IPS DF 6.9 (cell line): Measurements from ENCODE around the gene TENM4.

Source experiments
- DNase-seq: peaks from one replicate; pipeline ENCODE4 v3.0.0-alpha.2; 2013; ENCODE audit warnings: low read depth, low spot score
- H3K27ac ChIP-seq: one replicate; pipeline ENCODE4 v1.5.1; 2013; ENCODE audit warnings: low read length, control low read depth
- H3K27me3 ChIP-seq: 2 replicates; pipeline ENCODE4 v1.6.1; 2013; ENCODE audit warnings: mild to moderate bottlenecking, low read length; ENCODE audit not compliant: control insufficient read depth, insufficient read depth
- H3K36me3 ChIP-seq: 2 replicates; pipeline ENCODE4 v1.6.1; 2013; ENCODE audit warnings: low read length; ENCODE audit not compliant: control insufficient read depth, insufficient read depth
- H3K4me1 ChIP-seq: 2 replicates; pipeline ENCODE4 v1.6.1; 2013; ENCODE audit warnings: low read length; ENCODE audit not compliant: control insufficient read depth, insufficient read depth
- H3K4me3 ChIP-seq: 2 replicates; pipeline ENCODE4 v1.5.1; 2013; ENCODE audit warnings: mild to moderate bottlenecking, low read length
- H3K9me3 ChIP-seq: 2 replicates; pipeline ENCODE4 v1.6.1; 2013; ENCODE audit warnings: low read length, inconsistent platforms; ENCODE audit not compliant: control insufficient read depth, insufficient read depth
- WGBS: extraction: QIAGEN DNeasy Blood & Tissue Kit; methylation state at CpG from one replicate; pipeline ENCODE4 v1.1.7; 2013; ENCODE audit warnings: mixed read lengths, missing lambda C conversion rate; ENCODE audit not compliant: insufficient read length, insufficient coverage; 5-methylcytosine and 5-hydroxymethylcytosine counted together

The TENM4 gene

DNA sequence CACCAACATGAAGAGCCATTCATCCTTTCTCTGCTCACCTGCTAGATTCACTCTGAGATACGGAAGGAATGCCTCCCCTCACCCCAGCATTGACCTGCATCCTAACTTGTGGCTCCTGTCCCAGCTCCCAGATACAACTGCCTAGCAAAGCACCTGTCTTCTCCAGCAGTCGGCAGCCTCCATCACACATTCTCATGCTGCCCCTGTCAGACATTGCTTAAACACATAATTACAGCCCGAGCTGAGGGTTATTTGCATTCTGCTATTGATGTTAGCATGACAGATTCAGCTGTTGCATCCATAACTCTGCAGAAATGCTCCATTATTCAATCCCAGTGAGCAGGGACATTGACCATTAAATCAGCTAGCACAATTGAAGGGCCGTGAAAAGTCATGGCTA is 681.8 kb downstream of the TENM4 start:
- DNase-seq: no peak
- WGBS: no CpG with 5 or more reads among the region's 4 CpGs
- H3K9me3 ChIP-seq: no peaks in the 10 kb centered on the region

DNA sequence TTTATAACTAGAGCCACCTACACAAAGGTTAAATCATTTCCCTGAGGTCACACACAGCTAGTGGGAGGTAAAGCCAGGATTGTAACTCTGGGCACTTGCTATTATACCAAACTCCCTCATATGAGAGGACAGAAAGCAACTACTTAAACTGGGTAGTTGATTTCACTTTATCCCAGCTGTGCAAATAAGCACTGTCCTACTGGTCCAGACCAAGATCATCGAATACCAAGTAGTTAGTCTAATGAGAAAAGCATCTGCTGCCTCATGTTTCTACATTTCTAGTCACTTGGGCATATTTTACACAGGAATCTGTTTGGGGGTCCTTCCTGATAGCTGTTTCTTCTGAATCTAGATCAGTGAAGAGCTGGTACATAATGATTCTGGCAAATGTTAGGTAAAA is 687.5 kb downstream of the TENM4 start:
- Histone ChIP-seq H3K4me3 (no peak overlapping the region), H3K27ac (no peak overlapping the region), H3K9me3 (no peaks in the 10 kb centered on the region), H3K36me3 (no peaks in the 10 kb centered on the region), H3K4me1 (no peaks in the 10 kb centered on the region), H3K27me3 (no peaks in the 10 kb centered on the region)
- DNase-seq: no peak
- WGBS: no CpG with 5 or more reads among the region's 1 CpG

More for the DNA sequence above, 681.8 kb downstream of the TENM4 start:
- Histone ChIP-seq H3K27me3 (no peaks in the 10 kb centered on the region), H3K27ac (no peak overlapping the region), H3K36me3 (no peaks in the 10 kb centered on the region), H3K4me3 (no peak overlapping the region), H3K4me1 (no peaks in the 10 kb centered on the region)

DNA sequence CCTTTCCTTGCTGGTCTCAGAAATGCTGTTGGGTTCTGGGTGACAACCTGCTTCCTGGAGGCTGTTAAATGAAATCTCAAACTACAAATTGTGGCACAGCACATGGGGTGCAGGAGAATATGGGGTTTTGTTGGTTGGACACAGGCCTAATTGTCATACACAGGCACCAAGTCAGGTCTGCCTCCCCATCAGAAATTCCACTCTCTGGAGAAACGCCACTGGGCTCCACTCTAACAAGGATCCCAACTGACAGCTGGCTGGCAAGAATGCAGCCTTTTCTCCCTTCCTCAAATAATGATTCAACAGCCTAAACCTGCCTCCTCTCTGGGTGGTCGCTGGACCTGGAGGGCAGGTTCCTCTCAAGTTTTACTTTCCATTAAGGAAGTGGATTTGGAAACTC is 688.3 kb downstream of the TENM4 start:
- Histone ChIP-seq H3K36me3 (no peaks in the 10 kb centered on the region), H3K4me3 (no peak overlapping the region), H3K9me3 (no peaks in the 10 kb centered on the region), H3K27me3 (no peaks in the 10 kb centered on the region), H3K4me1 (no peaks in the 10 kb centered on the region), H3K27ac (no peak overlapping the region)
- no peak for DNase-seq
- no CpG with 5 or more reads among the region's 2 CpGs for WGBS

DNA sequence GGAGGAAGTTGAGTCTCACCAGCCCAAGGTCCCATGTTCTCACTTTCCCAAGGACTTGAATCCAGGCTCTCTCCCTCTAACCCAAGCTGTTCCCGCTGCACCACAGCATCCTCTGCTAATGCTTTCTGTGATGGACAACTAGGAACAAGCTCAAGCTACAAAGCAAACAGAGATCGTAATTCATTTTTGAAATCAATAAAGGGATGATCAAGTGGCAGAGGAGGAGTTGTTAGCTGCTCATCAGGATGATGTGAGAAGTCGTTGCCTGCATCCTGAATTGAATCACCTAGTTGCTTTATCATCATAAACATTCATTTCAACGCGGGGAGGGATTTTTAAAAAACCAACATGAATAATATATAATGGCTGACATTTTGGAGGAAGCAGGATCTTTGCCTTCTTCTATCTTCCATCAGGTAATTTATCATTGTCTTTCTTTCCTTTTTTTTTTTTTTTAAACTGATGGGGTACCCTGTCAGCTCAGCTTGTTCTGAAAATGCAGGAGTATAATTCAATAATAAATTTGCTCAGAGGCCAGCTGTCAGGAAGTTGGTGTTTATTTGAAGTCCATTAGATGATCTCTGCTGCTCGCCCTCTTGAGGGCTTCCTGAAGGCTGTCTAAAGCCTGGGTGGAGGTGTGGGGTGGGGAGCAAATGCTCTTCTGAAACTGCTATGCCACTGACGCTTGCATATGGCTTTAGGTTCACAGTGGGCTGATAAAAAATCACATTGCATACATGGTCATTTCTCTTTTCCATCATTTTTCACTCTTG is 691.7 kb downstream of the TENM4 start:
- H3K4me3 ChIP-seq: no peak overlapping the region
- no peaks in the 10 kb centered on the region for H3K4me1 ChIP-seq
- DNase-seq: no peak
- no peak overlapping the region for H3K27ac ChIP-seq
- WGBS: no CpG with 5 or more reads among the region's 7 CpGs
- no peaks in the 10 kb centered on the region for H3K36me3 ChIP-seq
- H3K9me3 ChIP-seq: no peaks in the 10 kb centered on the region
- H3K27me3 ChIP-seq: no peaks in the 10 kb centered on the region

DNA sequence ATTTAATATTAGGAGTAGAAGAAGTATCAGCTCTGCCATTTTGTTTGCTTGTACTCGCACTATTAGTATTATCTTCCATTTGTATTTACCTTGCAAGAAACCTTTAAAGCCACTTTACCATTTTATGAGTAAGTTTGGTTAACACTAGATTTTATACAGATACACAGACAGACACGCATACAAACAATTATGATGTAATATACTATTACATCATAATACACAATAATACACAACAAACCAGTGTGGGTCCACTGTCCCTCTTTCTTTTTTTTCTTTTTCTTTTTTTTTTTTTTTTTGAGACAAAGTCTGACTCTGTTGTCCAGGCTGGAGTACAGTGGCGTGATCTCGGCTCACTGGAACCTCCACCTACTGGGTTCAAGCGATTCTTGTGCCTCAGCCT is 695.9 kb downstream of the TENM4 start:
- Histone ChIP-seq H3K36me3 (no peaks in the 10 kb centered on the region), H3K27me3 (no peaks in the 10 kb centered on the region), H3K4me1 (no peaks in the 10 kb centered on the region), H3K27ac (no peak overlapping the region), H3K9me3 (no peaks in the 10 kb centered on the region), H3K4me3 (no peak overlapping the region)
- no peak for DNase-seq
- WGBS: no CpG with 5 or more reads among the region's 5 CpGs

DNA sequence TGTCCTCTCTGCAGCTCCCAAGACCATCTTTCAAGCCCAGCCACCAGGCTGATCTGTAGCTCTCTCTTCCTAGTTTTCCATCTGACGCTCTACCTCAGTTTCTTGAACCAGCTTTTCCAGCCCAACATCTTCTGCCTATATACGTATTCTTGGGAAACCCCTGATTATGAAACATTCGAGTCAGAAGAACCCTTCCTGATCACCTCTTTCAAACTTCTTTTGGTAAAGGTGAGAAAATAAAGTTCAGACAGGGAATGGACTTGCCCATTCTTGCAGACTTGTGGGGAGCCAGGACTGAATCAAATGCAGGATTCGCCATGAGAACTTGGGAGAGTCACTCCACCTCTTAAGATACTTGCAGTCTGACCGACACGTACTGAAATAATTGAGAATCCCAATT is 696.6 kb downstream of the TENM4 start:
- DNase-seq: no peak
- Histone ChIP-seq H3K9me3 (no peaks in the 10 kb centered on the region), H3K4me3 (no peak overlapping the region), H3K27ac (no peak overlapping the region), H3K4me1 (no peaks in the 10 kb centered on the region), H3K36me3 (no peaks in the 10 kb centered on the region), H3K27me3 (no peaks in the 10 kb centered on the region)
- no CpG with 5 or more reads among the region's 6 CpGs for WGBS

DNA sequence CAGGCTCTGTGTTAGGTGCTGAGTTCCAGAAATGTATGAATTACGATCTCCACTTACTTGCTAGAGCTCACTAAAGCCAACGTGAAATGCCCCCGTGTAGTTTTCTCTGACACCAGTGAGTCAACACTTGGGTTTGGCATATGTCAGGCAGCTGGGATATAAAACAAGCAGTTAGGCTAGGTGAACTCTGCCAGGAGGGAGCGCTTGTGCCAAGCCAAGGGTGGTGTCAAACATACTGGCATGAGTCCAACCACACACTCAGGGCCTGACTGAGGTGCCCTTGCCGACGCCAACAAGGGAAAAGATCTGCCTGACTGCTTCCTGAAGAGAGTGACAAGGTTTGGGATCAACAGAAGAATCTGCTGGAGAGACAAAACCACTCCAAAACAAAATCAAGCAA is 698.4 kb downstream of the TENM4 start:
- no peak for DNase-seq
- no peaks in the 10 kb centered on the region for H3K36me3 ChIP-seq
- no peaks in the 10 kb centered on the region for H3K27me3 ChIP-seq
- H3K27ac ChIP-seq: no peak overlapping the region
- H3K4me1 ChIP-seq: no peaks in the 10 kb centered on the region
- no peaks in the 10 kb centered on the region for H3K9me3 ChIP-seq
- WGBS: no CpG with 5 or more reads among the region's 6 CpGs
- no peak overlapping the region for H3K4me3 ChIP-seq

DNA sequence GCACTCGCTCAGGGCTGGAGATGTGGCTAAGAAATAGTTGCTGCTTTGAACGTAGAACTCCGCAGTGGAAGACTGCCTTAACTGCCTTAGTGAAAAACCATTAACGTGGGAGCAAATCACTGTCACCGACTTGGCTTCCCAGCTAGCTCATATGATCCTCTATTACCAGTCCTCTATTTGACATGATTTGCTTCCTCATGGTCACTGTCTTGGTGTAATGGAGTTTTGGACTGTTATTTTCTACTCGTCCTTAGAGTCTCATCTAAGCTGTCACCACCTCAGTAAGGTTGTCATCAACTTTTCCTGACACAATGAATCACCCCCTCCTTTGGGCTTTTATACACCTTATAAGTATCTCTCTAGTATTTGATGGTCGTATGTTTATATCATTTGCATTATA is 699.1 kb downstream of the TENM4 start:
- WGBS: no CpG with 5 or more reads among the region's 7 CpGs
- H3K4me1 ChIP-seq: no peaks in the 10 kb centered on the region

DNA sequence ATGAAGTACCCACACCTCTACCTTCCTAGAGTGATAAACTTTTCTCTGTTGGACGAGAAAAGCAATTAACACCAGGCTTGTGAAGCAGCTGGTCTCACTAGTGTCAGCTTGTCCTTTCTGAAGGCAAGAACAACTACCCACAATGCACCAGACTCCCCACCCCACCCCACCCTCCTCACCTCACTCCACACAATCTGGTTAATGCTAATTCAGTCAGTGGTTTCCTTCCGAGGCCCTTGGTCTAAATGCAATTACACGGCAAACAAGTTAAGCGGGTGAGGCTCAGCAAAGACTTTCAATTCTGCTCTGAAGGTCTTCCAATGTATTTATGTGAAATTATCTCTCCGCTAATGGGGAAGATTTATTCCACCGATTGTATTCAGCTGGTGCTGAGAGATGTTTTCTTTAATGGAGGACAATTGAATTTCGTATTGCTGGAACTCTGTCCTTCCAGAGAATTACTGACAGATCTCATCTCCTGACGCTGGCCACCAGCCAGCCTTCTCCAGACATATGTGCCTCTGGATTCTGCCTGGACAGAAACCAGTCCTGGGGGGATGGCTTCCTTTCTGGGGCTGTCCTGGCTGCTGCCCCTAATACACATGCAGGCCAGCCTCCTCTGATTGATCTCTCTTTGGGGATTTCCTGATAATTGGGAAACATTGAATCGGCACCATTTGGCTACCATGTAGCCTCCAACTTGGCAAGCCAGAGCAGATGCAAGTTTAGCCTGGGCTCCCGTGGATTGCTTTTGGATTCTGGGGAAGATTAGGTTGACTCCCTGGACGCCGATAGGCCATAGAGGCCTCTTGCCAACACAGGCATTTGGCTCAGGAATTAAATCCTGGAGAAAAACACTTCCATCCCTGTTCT is 700.4 kb downstream of the TENM4 start:
- Histone ChIP-seq H3K4me3 (no peak overlapping the region), H3K27ac (no peak overlapping the region), H3K9me3 (no peaks in the 10 kb centered on the region), H3K27me3 (no peaks in the 10 kb centered on the region), H3K4me1 (no peaks in the 10 kb centered on the region), H3K36me3 (no peaks in the 10 kb centered on the region)
- DNase-seq: no peak
- no CpG with 5 or more reads among the region's 12 CpGs for WGBS

More for the DNA sequence above, 699.1 kb downstream of the TENM4 start:
- no peak for DNase-seq
- Histone ChIP-seq H3K27ac (no peak overlapping the region), H3K9me3 (no peaks in the 10 kb centered on the region), H3K36me3 (no peaks in the 10 kb centered on the region), H3K4me3 (no peak overlapping the region), H3K27me3 (no peaks in the 10 kb centered on the region)

DNA sequence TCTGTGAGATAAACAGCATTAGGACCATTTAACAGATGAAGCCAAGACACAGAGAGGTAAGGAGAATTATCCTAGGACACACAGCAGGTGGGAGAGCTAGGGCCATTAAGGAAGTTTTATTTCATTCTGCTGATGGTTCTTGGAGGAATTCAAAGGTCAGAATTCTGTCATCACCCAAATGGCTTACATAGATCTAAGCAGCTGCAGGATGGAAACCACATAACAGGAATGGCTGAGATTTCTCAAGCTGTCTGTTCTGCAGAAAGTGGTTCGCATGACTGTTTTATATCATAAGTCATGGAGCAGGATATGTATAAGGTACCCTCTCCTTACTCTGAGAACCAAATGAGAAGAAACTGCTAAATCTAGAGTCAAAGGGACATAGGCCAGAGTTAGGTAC is 702.9 kb downstream of the TENM4 start:
- Histone ChIP-seq H3K27me3 (no peaks in the 10 kb centered on the region), H3K27ac (no peak overlapping the region), H3K4me3 (no peak overlapping the region), H3K9me3 (no peaks in the 10 kb centered on the region), H3K4me1 (no peaks in the 10 kb centered on the region), H3K36me3 (no peaks in the 10 kb centered on the region)
- DNase-seq: no peak
- no CpG with 5 or more reads among the region's 1 CpG for WGBS
